GM12892 (cell line): Measurements from ENCODE around the gene ATG16L1.

Experiments used
- POLR2A ChIP-seq: IDR thresholded peaks from 2 replicates; pipeline ENCODE4 v1.6.1; 2011; ENCODE audit warnings: low read depth, low read length, control low read depth
- POLR2AphosphoS5 ChIP-seq: IDR thresholded peaks from 2 replicates; pipeline ENCODE4 v1.6.1; 2011; ENCODE audit warnings: low read depth, low read length, control low read depth

- TF ChIP-seq POLR2AphosphoS5 (no peak), POLR2A (no peak)
Measured at GRCh38 chr2:233225230-233226068, 26.0 kb upstream of the ATG16L1 start.
